22Rv1 (cell line): ENCODE measurements around the gene VEZF1.

Experiments used
- H3K27ac ChIP-seq: fragments of 450-650 bp; 2 replicates; pipeline ENCODE4 v1.5.1; 2017
- ZFX ChIP-seq: fragments of 450-650 bp; IDR thresholded peaks from 2 replicates; pipeline ENCODE4 v1.6.1; 2017; ENCODE audit warnings: antibody characterized with exemption, borderline replicate concordance
- TF ChIP-seq, protein P1 (sequence below): fragments of 450-650 bp; IDR thresholded peaks from 2 replicates; pipeline ENCODE4 v1.5.1; 2017; ENCODE audit warnings: mild to moderate bottlenecking

Gene VEZF1

DNA sequence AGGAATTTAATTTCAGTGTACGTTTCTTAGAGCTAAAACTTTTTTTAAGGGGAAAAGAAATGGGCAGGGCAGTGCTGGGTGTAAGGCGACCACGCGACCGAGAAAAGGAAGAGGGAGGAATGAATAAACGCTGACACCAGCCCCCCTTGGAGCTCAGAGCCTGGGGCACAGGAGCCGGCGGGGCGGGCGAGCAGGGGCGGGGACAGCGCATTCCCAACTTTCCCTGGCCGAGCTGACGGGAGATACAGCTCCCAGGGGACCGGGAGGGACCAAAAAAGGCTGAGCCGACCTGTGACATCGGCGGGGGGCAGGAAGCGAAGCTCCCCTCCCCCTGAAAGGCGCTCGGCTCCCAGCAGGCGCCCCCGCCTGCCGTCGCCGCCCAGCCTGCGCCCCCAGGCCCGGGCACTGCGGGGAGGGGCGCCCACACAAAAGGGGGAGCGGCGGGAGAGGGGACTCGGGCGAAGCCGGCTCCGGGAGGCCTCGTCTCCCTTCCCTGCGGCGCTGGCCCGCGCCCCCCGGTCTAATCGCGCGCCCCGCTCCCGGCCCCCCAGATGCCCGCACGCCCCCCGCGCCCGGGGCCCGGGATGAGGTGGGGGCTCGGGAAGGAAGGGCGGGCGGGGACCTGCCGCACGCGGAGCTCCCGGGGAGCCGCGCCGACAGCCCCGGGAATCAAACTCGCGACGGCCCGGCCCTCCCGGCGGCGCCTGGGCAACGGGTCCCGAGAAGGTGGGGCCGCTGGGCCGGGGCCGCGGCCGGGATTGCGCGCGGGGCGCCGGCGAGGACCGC, 33.5 kb downstream of the VEZF1 start:
- TF ChIP-seq ZFX, result no peak
- TF ChIP-seq, protein P1, sequence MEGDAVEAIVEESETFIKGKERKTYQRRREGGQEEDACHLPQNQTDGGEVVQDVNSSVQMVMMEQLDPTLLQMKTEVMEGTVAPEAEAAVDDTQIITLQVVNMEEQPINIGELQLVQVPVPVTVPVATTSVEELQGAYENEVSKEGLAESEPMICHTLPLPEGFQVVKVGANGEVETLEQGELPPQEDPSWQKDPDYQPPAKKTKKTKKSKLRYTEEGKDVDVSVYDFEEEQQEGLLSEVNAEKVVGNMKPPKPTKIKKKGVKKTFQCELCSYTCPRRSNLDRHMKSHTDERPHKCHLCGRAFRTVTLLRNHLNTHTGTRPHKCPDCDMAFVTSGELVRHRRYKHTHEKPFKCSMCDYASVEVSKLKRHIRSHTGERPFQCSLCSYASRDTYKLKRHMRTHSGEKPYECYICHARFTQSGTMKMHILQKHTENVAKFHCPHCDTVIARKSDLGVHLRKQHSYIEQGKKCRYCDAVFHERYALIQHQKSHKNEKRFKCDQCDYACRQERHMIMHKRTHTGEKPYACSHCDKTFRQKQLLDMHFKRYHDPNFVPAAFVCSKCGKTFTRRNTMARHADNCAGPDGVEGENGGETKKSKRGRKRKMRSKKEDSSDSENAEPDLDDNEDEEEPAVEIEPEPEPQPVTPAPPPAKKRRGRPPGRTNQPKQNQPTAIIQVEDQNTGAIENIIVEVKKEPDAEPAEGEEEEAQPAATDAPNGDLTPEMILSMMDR, result no peak

DNA sequence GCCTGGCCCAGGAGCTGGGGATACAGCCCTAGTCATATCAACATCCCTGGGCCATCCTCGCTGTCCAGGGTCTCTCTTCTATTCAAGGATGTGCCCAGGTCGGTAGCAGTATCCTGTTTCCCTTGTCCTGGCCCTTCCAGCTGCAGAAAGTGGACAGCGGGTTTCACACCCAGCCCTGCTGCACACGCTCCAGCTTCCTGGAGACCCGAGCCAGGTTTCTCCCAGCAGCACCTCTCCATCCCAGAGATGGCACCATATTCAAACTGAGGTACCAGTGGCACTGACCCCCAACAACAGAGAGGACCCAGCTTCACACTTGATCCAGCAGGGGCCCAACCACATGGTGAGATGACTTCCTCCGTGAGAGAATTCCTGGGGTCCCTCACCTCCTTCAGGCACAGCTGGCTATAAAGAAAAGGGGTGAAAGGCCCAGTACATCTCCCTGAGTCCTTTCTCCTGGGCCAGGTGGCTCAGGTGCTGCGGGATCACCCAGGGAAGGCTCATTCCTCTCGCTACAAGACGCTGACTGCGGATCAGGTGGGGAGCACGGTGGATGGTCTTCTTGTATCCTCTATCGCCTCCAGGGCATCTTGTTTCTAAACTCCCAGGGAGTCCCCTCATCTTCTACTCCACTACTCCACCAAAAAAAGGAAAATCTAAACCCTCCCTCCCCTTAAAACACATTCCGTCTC, 34.2 kb downstream of the VEZF1 start:
- no peak overlapping the region for H3K27ac ChIP-seq
- TF ChIP-seq ZFX, result no peak
- TF ChIP-seq, protein P1, result no peak

More for the DNA sequence above, 33.5 kb downstream of the VEZF1 start:
- H3K27ac ChIP-seq, result no peak overlapping the region

DNA sequence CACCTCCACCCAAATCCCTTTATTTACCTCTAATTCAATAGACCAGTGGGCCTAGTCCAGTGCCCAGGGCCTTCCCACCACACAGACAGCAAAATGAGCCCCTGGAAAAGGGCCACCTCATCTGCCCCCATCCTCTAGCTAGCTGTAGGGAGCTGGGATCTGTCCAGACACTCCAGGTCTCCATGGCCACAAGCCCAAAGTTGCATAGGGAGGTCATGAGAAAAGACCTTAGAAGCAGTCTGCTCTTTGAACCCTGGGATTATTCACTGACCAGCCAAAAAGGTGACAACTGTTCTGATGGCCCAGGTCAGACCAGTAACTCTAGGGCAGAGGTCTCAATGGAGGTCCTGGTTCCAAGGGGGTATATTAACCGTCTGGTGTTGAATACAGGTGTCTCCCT, 34.8 kb downstream of the VEZF1 start:
- no peak overlapping the region for H3K27ac ChIP-seq
- TF ChIP-seq ZFX, result no peak
- TF ChIP-seq, protein P1, result no peak

DNA sequence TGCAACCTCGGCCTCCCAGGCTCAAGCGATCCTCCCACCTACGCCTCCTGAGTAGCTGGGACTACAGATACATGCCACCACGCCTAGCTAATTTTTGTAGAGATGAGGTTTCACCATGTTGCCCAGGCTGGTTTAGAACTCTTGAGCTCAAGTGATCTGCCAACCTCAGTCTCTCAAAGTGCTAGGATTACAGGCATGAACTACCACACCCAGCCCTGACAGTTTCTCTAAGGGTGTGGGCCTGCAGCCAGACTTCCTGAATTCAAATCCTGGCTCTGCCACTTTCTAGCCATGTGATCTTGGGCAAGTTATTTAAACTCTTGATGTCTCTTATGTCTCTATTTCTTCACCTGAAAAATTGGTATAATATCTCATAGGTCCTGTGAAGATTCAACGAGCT, 38.4 kb downstream of the VEZF1 start:
- no peak overlapping the region for H3K27ac ChIP-seq
- TF ChIP-seq, protein P1, result no peak
- no peak for TF ChIP-seq ZFX

DNA sequence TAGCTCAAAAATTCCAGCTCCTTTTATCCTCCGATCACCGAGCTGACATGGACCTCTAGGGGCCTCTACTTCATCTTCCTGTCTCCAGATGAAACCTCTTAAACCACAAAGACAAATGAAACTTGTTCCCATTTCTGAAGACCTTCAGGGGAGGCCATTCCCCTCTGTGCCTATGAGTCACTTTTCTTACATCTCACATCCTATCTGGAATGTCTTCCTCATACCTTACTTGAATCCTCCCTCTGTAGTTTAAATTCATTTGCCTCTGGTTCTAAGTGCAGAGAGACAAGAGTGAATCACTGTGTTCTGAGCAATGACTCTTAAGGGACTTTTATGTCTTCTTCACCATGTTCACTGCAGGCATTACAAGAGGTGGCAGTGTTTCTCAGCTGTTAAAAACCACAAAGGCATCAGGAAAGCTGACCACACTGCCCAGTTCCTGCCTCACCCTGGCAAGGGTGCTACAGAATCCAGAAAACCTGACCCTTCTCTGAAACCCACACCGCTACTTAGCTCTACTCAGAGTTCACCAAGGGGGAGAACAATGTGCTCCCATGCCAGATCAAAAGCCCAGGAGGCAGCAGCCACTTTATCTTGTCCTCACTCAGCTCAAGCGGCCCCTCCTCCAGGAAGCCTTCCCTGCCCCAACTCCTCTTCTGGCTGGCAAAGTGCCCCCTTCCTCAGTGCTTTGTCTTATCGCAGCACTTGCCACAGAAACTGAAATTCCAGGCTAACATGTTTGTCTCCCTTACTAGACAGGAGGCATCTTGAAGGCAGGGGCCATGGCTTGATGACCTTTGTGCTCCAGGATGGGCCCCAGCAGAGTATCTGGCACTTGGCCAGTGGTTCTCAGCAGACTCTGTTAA, 39.3 kb downstream of the VEZF1 start:
- no peak for TF ChIP-seq ZFX
- TF ChIP-seq, protein P1, result no peak
- no peak overlapping the region for H3K27ac ChIP-seq

DNA sequence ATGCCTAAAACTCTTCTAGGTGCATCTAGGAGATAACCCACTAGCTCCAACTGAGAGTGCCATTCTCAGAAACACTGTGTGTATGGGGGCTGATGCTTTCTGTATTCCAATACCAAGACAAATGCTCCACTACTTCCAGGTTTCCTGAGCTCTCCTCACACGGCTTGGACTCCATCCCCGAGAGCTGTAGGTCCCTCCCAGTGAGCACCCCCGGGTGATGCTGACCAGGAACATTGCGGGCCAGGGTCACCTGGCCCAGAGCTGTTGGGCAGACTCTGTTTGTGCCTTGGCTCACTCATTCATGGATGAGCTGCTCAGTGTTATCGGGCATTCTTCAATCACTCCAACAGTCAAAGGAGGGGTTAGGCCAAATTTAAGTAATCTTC, 39.9 kb downstream of the VEZF1 start:
- H3K27ac ChIP-seq, result no peak overlapping the region
- TF ChIP-seq ZFX, result no peak
- TF ChIP-seq, protein P1, result no peak
